Measurements from ENCODE around the gene TNIP2.
"Not testable (repeated sequence)": the region's sequence is repeated elsewhere in the genome, so short reads cannot be mapped to it uniquely, and the experiment has no call there.

TNIP2 gene

GRCh38 chr4:2733001-2733843 is 22.9 kb downstream of the TNIP2 start:
- H3K9ac ChIP-seq (ENCODE audit: low read length) = no peak overlapping the region
- no peaks in the 10 kb centered on the region for H3K4me1 ChIP-seq (ENCODE audit: control insufficient read depth, low read depth, low read length)
- no peak overlapping the region for H3K4me3 ChIP-seq (ENCODE audit: low read length)
- no peaks in the 10 kb centered on the region for H3K27me3 ChIP-seq (ENCODE audit: control insufficient read depth, insufficient read depth, low read length)
- no peaks in the 10 kb centered on the region for H3K9me3 ChIP-seq (ENCODE audit: control insufficient read depth, low read depth, low read length)
- no peak overlapping the region for H3K27ac ChIP-seq (ENCODE audit: low read length)
- peaks cover 13% of the 10 kb centered on the region for H3K36me3 ChIP-seq (ENCODE audit: control insufficient read depth, low read depth, low read length)

- Histone ChIP-seq H3K4me3 (ENCODE audit: low read length) (no peak overlapping the region), H3K27me3 (ENCODE audit: control insufficient read depth, insufficient read depth, low read length) (no peaks in the 10 kb centered on the region), H3K9ac (ENCODE audit: low read length) (no peak overlapping the region), H3K9me3 (ENCODE audit: control insufficient read depth, low read depth, low read length) (no peaks in the 10 kb centered on the region), H3K4me1 (ENCODE audit: control insufficient read depth, low read depth, low read length) (no peaks in the 10 kb centered on the region), H3K27ac (ENCODE audit: low read length) (no peak overlapping the region), H3K36me3 (ENCODE audit: control insufficient read depth, low read depth, low read length) (peaks cover 13% of the 10 kb centered on the region)
Observed at GRCh38 chr4:2732526-2732925, 23.6 kb downstream of the TNIP2 start.

GRCh38 chr4:2731907-2732317 is 24.2 kb downstream of the TNIP2 start:
- Histone ChIP-seq H3K4me3 (ENCODE audit: low read length) (no peak overlapping the region), H3K36me3 (ENCODE audit: control insufficient read depth, low read depth, low read length) (peaks cover 15% of the 10 kb centered on the region), H3K27ac (ENCODE audit: low read length) (no peak overlapping the region), H3K27me3 (ENCODE audit: control insufficient read depth, insufficient read depth, low read length) (no peaks in the 10 kb centered on the region), H3K9ac (ENCODE audit: low read length) (no peak overlapping the region), H3K9me3 (ENCODE audit: control insufficient read depth, low read depth, low read length) (no peaks in the 10 kb centered on the region), H3K4me1 (ENCODE audit: control insufficient read depth, low read depth, low read length) (no peaks in the 10 kb centered on the region)

- Histone ChIP-seq H3K9me3 (ENCODE audit: control insufficient read depth, low read depth, low read length) (no peaks in the 10 kb centered on the region), H3K27ac (ENCODE audit: low read length) (no peak overlapping the region), H3K4me3 (ENCODE audit: low read length) (no peak overlapping the region), H3K4me1 (ENCODE audit: control insufficient read depth, low read depth, low read length) (no peaks in the 10 kb centered on the region), H3K9ac (ENCODE audit: low read length) (no peak overlapping the region), H3K27me3 (ENCODE audit: control insufficient read depth, insufficient read depth, low read length) (no peaks in the 10 kb centered on the region), H3K36me3 (ENCODE audit: control insufficient read depth, low read depth, low read length) (peaks cover 15% of the 10 kb centered on the region)
Observed at GRCh38 chr4:2729533-2729875, 26.6 kb downstream of the TNIP2 start.

GRCh38 chr4:2728806-2729532 is 27.2 kb downstream of the TNIP2 start:
- no peak overlapping the region for H3K9ac ChIP-seq (ENCODE audit: low read length)

GRCh38 chr4:2728221-2728620 is 27.9 kb downstream of the TNIP2 start:
- Histone ChIP-seq H3K9me3 (ENCODE audit: control insufficient read depth, low read depth, low read length) (no peaks in the 10 kb centered on the region), H3K4me1 (ENCODE audit: control insufficient read depth, low read depth, low read length) (no peaks in the 10 kb centered on the region), H3K27ac (ENCODE audit: low read length) (no peak overlapping the region), H3K9ac (ENCODE audit: low read length) (no peak overlapping the region), H3K27me3 (ENCODE audit: control insufficient read depth, insufficient read depth, low read length) (no peaks in the 10 kb centered on the region), H3K36me3 (ENCODE audit: control insufficient read depth, low read depth, low read length) (peaks cover 15% of the 10 kb centered on the region), H3K4me3 (ENCODE audit: low read length) (no peak overlapping the region)

More at GRCh38 chr4:2728806-2729532, 27.2 kb downstream of the TNIP2 start:
- H3K36me3 ChIP-seq (ENCODE audit: control insufficient read depth, low read depth, low read length) = peaks cover 15% of the 10 kb centered on the region
- H3K27me3 ChIP-seq (ENCODE audit: control insufficient read depth, insufficient read depth, low read length) = no peaks in the 10 kb centered on the region
- H3K4me1 ChIP-seq (ENCODE audit: control insufficient read depth, low read depth, low read length) = no peaks in the 10 kb centered on the region
- H3K27ac ChIP-seq (ENCODE audit: low read length) = no peak overlapping the region
- H3K9me3 ChIP-seq (ENCODE audit: control insufficient read depth, low read depth, low read length) = no peaks in the 10 kb centered on the region
- no peak overlapping the region for H3K4me3 ChIP-seq (ENCODE audit: low read length)

GRCh38 chr4:2726881-2727280 is 29.3 kb downstream of the TNIP2 start:
- H3K4me3 ChIP-seq (ENCODE audit: low read length); H3K9ac ChIP-seq (ENCODE audit: low read length); H3K4me1 ChIP-seq (ENCODE audit: control insufficient read depth, low read depth, low read length); H3K27me3 ChIP-seq (ENCODE audit: control insufficient read depth, insufficient read depth, low read length); H3K9me3 ChIP-seq (ENCODE audit: control insufficient read depth, low read depth, low read length); H3K27ac ChIP-seq (ENCODE audit: low read length): not testable (repeated sequence)
- peaks cover 10% of the 10 kb centered on the region for H3K36me3 ChIP-seq (ENCODE audit: control insufficient read depth, low read depth, low read length)

- H3K4me1 ChIP-seq (ENCODE audit: control insufficient read depth, low read depth, low read length) = no peaks in the 10 kb centered on the region
- H3K36me3 ChIP-seq (ENCODE audit: control insufficient read depth, low read depth, low read length) = peaks cover 11% of the 10 kb centered on the region
- no peak overlapping the region for H3K4me3 ChIP-seq (ENCODE audit: low read length)
- H3K27me3 ChIP-seq (ENCODE audit: control insufficient read depth, insufficient read depth, low read length) = no peaks in the 10 kb centered on the region
- H3K9me3 ChIP-seq (ENCODE audit: control insufficient read depth, low read depth, low read length) = no peaks in the 10 kb centered on the region
- H3K27ac ChIP-seq (ENCODE audit: low read length) = no peak overlapping the region
- no peak overlapping the region for H3K9ac ChIP-seq (ENCODE audit: low read length)
Observed at GRCh38 chr4:2725380-2725779, 30.8 kb downstream of the TNIP2 start.

GRCh38 chr4:2723751-2724150 is 32.4 kb downstream of the TNIP2 start:
- H3K9ac ChIP-seq (ENCODE audit: low read length) = no peak overlapping the region
- H3K27me3 ChIP-seq (ENCODE audit: control insufficient read depth, insufficient read depth, low read length) = no peaks in the 10 kb centered on the region
- no peak overlapping the region for H3K4me3 ChIP-seq (ENCODE audit: low read length)
- H3K27ac ChIP-seq (ENCODE audit: low read length) = no peak overlapping the region
- peaks cover 23% of the 10 kb centered on the region for H3K36me3 ChIP-seq (ENCODE audit: control insufficient read depth, low read depth, low read length)
- no peaks in the 10 kb centered on the region for H3K9me3 ChIP-seq (ENCODE audit: control insufficient read depth, low read depth, low read length)
- no peaks in the 10 kb centered on the region for H3K4me1 ChIP-seq (ENCODE audit: control insufficient read depth, low read depth, low read length)

- H3K27ac ChIP-seq (ENCODE audit: low read length) = no peak overlapping the region
- H3K36me3 ChIP-seq (ENCODE audit: control insufficient read depth, low read depth, low read length) = peaks cover 23% of the 10 kb centered on the region
- no peaks in the 10 kb centered on the region for H3K4me1 ChIP-seq (ENCODE audit: control insufficient read depth, low read depth, low read length)
- H3K9me3 ChIP-seq (ENCODE audit: control insufficient read depth, low read depth, low read length) = no peaks in the 10 kb centered on the region
- no peak overlapping the region for H3K4me3 ChIP-seq (ENCODE audit: low read length)
- no peak overlapping the region for H3K9ac ChIP-seq (ENCODE audit: low read length)
- H3K27me3 ChIP-seq (ENCODE audit: control insufficient read depth, insufficient read depth, low read length) = no peaks in the 10 kb centered on the region
Observed at GRCh38 chr4:2722033-2722432, 34.1 kb downstream of the TNIP2 start.

- H3K4me3 ChIP-seq (ENCODE audit: low read length) = no peak overlapping the region
- H3K36me3 ChIP-seq (ENCODE audit: control insufficient read depth, low read depth, low read length) = peaks cover 25% of the 10 kb centered on the region
Observed at GRCh38 chr4:2721586-2721985, 34.5 kb downstream of the TNIP2 start.

GRCh38 chr4:2716236-2716635 is 39.9 kb downstream of the TNIP2 start:
- Histone ChIP-seq H3K27ac (ENCODE audit: low read length) (no peak overlapping the region), H3K36me3 (ENCODE audit: control insufficient read depth, low read depth, low read length) (peaks cover 27% of the 10 kb centered on the region), H3K4me1 (ENCODE audit: control insufficient read depth, low read depth, low read length) (no peaks in the 10 kb centered on the region)

More at GRCh38 chr4:2721586-2721985, 34.5 kb downstream of the TNIP2 start:
- no peaks in the 10 kb centered on the region for H3K9me3 ChIP-seq (ENCODE audit: control insufficient read depth, low read depth, low read length)
- no peaks in the 10 kb centered on the region for H3K27me3 ChIP-seq (ENCODE audit: control insufficient read depth, insufficient read depth, low read length)
- no peak overlapping the region for H3K27ac ChIP-seq (ENCODE audit: low read length)
- no peaks in the 10 kb centered on the region for H3K4me1 ChIP-seq (ENCODE audit: control insufficient read depth, low read depth, low read length)
- no peak overlapping the region for H3K9ac ChIP-seq (ENCODE audit: low read length)

More at GRCh38 chr4:2716236-2716635, 39.9 kb downstream of the TNIP2 start:
- Histone ChIP-seq H3K9me3 (ENCODE audit: control insufficient read depth, low read depth, low read length) (no peaks in the 10 kb centered on the region), H3K4me3 (ENCODE audit: low read length) (no peak overlapping the region), H3K27me3 (ENCODE audit: control insufficient read depth, insufficient read depth, low read length) (no peaks in the 10 kb centered on the region), H3K9ac (ENCODE audit: low read length) (no peak overlapping the region)
